Epithelial cell of proximal tubule (primary cell): Measurements from ENCODE around the gene SBNO1. TPM values are rescaled to one million over a fixed set of nuclear protein-coding genes. Genes with fewer than 3 reads are reported as not detected.

Experiments
- DNase-seq: peaks from one replicate; pipeline ENCODE4 v3.0.0-alpha.2; 2011; ENCODE audit warnings: low read depth
- H3K4me3 ChIP-seq: 2 replicates; pipeline ENCODE4 v1.5.1; 2011; ENCODE audit warnings: low read depth, mild to moderate bottlenecking, low read length
- total RNA-seq: library from RNA; depleted of rRNA; stranded (reverse); fragments of >200 nt; gene quantifications from 2 replicates; pipeline ENCODE4 v1.2.3, GENCODE V29; 2015
- TF ChIP-seq, protein P1 (sequence below): conservative IDR thresholded peaks from 2 replicates; pipeline ENCODE4 v1.5.1; 2012; ENCODE audit warnings: low read depth, mild to moderate bottlenecking, low read length

Gene SBNO1
- total RNA-seq, 1 donor from 2014 or later, result 17.8 TPM

DNA sequence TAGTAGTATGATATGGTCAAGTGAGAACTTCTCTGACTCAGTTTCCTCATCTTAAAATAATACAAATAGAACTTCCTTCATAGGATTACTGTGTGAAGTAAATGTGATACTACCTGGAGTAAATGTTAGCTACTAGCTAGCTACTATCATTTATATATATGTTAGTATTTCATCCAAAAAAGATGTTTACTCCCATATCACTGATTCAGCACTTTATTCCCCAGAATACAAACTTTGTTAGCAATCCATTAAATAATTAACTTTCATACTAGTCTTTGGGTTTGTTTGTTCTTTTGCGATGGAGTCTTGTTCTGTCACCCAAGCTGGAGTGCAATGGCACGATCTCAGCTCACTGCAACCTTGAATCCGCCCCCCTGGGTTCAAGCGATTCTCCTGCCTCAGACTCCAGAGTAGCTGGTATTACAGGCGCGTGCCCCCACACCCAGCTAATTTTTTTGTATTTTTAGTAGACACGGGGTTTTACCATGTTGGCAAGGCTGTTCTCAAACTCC, 8.4 kb downstream of the SBNO1 start:
- no peak for DNase-seq
- H3K4me3 ChIP-seq, result no peak overlapping the region
- TF ChIP-seq, protein P1, sequence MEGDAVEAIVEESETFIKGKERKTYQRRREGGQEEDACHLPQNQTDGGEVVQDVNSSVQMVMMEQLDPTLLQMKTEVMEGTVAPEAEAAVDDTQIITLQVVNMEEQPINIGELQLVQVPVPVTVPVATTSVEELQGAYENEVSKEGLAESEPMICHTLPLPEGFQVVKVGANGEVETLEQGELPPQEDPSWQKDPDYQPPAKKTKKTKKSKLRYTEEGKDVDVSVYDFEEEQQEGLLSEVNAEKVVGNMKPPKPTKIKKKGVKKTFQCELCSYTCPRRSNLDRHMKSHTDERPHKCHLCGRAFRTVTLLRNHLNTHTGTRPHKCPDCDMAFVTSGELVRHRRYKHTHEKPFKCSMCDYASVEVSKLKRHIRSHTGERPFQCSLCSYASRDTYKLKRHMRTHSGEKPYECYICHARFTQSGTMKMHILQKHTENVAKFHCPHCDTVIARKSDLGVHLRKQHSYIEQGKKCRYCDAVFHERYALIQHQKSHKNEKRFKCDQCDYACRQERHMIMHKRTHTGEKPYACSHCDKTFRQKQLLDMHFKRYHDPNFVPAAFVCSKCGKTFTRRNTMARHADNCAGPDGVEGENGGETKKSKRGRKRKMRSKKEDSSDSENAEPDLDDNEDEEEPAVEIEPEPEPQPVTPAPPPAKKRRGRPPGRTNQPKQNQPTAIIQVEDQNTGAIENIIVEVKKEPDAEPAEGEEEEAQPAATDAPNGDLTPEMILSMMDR, result no peak

DNA sequence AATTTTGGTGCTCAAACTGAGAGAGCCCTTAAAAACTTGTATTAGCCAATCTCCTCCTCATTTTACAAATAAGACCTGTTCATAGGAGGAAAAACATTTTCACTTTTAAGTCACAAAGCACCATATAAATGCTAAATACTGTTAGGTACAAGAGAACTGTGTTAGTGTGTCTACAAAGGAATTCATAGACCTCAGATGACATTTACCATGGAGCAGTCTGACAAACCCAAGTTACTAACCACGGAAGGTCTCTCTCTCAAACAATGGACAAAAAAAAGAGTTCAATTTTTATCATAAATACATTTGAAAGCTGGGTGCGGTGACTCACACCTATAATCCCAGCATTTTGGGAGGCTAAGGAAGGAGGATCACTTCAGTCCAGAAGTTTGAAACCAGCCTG, 10.0 kb downstream of the SBNO1 start:
- no peak overlapping the region for H3K4me3 ChIP-seq
- TF ChIP-seq, protein P1, result no peak
- no peak for DNase-seq

DNA sequence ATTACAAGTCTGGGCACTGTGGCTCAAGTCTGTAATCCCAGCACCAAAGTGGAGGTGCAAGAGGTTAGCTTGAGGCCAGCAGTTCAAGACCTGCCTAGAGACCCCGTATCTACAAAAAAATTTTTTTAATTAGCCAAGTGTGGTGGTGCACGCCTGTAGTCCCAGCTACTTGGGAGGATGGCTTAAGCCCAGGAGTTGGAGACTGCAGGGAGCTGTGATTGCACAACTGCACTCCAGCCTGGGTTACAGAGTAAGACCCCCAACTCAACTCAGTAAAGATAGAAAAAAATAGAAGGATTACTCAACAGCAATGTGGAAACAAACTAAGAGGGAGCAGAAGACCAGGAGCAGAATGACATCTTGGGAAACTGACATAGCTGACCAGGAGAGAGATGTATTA, 13.3 kb downstream of the SBNO1 start:
- H3K4me3 ChIP-seq, result no peak overlapping the region
- TF ChIP-seq, protein P1, result no peak
- DNase-seq, result no peak

GRCh38 chr12:123346946-123347345, 17.7 kb downstream of the SBNO1 start:
- TF ChIP-seq, protein P1, result no peak
- DNase-seq, result no peak
- no peak overlapping the region for H3K4me3 ChIP-seq

- no peak for DNase-seq
- TF ChIP-seq, protein P1, result no peak
- no peak overlapping the region for H3K4me3 ChIP-seq
Measured at GRCh38 chr12:123344086-123344485, 20.6 kb downstream of the SBNO1 start.

DNA sequence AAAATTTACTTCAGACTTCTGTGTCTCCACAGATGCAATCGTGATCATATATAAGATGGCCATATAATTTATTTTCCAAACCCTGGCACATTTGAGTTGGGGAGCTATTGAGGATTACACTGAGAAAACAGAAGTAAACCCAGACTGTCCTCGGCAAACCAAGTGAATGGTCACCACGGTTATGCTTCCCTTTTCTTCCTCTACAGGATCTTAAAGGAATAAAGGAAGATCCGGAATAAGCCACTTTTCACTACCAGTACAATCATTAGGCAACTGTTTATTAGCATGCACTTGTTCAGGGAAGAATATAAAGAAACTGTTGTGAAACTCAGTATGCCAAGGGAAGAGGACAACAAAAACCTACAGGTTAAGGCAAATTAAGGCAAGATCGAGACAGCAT, 27.6 kb downstream of the SBNO1 start:
- DNase-seq, result no peak
- H3K4me3 ChIP-seq, result no peak overlapping the region
- TF ChIP-seq, protein P1, result no peak

DNA sequence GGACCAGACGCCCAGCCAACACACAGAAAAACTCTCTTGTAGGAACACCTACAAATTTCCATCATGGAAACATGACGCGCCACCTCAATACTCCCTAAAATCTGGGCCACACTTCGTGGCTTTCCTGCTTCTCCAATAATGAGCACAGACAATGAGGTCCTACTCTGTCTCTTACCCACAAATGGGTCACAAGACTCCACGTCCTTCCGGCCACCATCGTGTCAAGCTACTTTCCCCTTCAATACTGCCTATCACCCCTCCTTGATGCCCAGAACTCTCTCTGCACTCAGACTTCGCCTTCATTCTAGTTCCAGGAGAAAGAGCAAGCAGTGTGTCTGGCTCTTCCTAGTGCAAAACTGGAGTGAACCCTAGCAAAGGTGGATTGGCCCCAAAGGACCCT, 28.1 kb downstream of the SBNO1 start:
- no peak overlapping the region for H3K4me3 ChIP-seq
- no peak for DNase-seq
- TF ChIP-seq, protein P1, result no peak
